ENCODE data around the gene MRPL36.
"Not testable (repeated sequence)": the region's sequence is repeated elsewhere in the genome, so short reads cannot be mapped to it uniquely, and the experiment has no call there.

The MRPL36 gene

GRCh38 chr5:1789438-1789833 lies 10.2 kb downstream of the MRPL36 start:
- not testable (repeated sequence) for H3K4me1 ChIP-seq (ENCODE audit: control insufficient read depth, insufficient read depth, low read length); H3K4me3 ChIP-seq (ENCODE audit: low read depth, low read length); H3K27me3 ChIP-seq (ENCODE audit: control insufficient read depth, insufficient read depth, low read length); H3K9ac ChIP-seq (ENCODE audit: low read depth, low read length); H3K9me3 ChIP-seq (ENCODE audit: control insufficient read depth, insufficient read depth, low read length); H3K36me3 ChIP-seq (ENCODE audit: control insufficient read depth, insufficient read depth, low read length)

GRCh38 chr5:1788828-1789227 lies 10.8 kb downstream of the MRPL36 start:
- H3K36me3 ChIP-seq (ENCODE audit: control insufficient read depth, insufficient read depth, low read length): no peaks in the 10 kb centered on the region
- no peaks in the 10 kb centered on the region for H3K27me3 ChIP-seq (ENCODE audit: control insufficient read depth, insufficient read depth, low read length)
- H3K9me3 ChIP-seq (ENCODE audit: control insufficient read depth, insufficient read depth, low read length): no peaks in the 10 kb centered on the region
- peaks cover 4% of the 10 kb centered on the region for H3K4me1 ChIP-seq (ENCODE audit: control insufficient read depth, insufficient read depth, low read length)
- H3K9ac ChIP-seq (ENCODE audit: low read depth, low read length): no peak overlapping the region
- no peak overlapping the region for H3K4me3 ChIP-seq (ENCODE audit: low read depth, low read length)

- Histone ChIP-seq H3K36me3 (ENCODE audit: control insufficient read depth, insufficient read depth, low read length) (no peaks in the 10 kb centered on the region), H3K4me3 (ENCODE audit: low read depth, low read length) (no peak overlapping the region), H3K9me3 (ENCODE audit: control insufficient read depth, insufficient read depth, low read length) (no peaks in the 10 kb centered on the region), H3K27me3 (ENCODE audit: control insufficient read depth, insufficient read depth, low read length) (no peaks in the 10 kb centered on the region), H3K4me1 (ENCODE audit: control insufficient read depth, insufficient read depth, low read length) (peaks cover 4% of the 10 kb centered on the region), H3K9ac (ENCODE audit: low read depth, low read length) (no peak overlapping the region)
Measured at GRCh38 chr5:1788200-1788599, 11.4 kb downstream of the MRPL36 start.

- H3K4me1 ChIP-seq (ENCODE audit: control insufficient read depth, insufficient read depth, low read length): peaks cover 4% of the 10 kb centered on the region
- no peak overlapping the region for H3K4me3 ChIP-seq (ENCODE audit: low read depth, low read length)
- no peaks in the 10 kb centered on the region for H3K27me3 ChIP-seq (ENCODE audit: control insufficient read depth, insufficient read depth, low read length)
- H3K9me3 ChIP-seq (ENCODE audit: control insufficient read depth, insufficient read depth, low read length): no peaks in the 10 kb centered on the region
- H3K9ac ChIP-seq (ENCODE audit: low read depth, low read length): no peak overlapping the region
- no peaks in the 10 kb centered on the region for H3K36me3 ChIP-seq (ENCODE audit: control insufficient read depth, insufficient read depth, low read length)
Measured at GRCh38 chr5:1787472-1788047, 12.1 kb downstream of the MRPL36 start.

GRCh38 chr5:1786621-1787471 lies 12.8 kb downstream of the MRPL36 start:
- H3K9ac ChIP-seq (ENCODE audit: low read depth, low read length): no peak overlapping the region
- no peaks in the 10 kb centered on the region for H3K36me3 ChIP-seq (ENCODE audit: control insufficient read depth, insufficient read depth, low read length)
- H3K27me3 ChIP-seq (ENCODE audit: control insufficient read depth, insufficient read depth, low read length): no peaks in the 10 kb centered on the region
- no peaks in the 10 kb centered on the region for H3K9me3 ChIP-seq (ENCODE audit: control insufficient read depth, insufficient read depth, low read length)
- H3K4me1 ChIP-seq (ENCODE audit: control insufficient read depth, insufficient read depth, low read length): peaks cover 4% of the 10 kb centered on the region
- H3K4me3 ChIP-seq (ENCODE audit: low read depth, low read length): no peak overlapping the region

- Histone ChIP-seq H3K27me3 (ENCODE audit: control insufficient read depth, insufficient read depth, low read length) (no peaks in the 10 kb centered on the region), H3K4me1 (ENCODE audit: control insufficient read depth, insufficient read depth, low read length) (peaks cover 4% of the 10 kb centered on the region), H3K9ac (ENCODE audit: low read depth, low read length) (no peak overlapping the region), H3K9me3 (ENCODE audit: control insufficient read depth, insufficient read depth, low read length) (no peaks in the 10 kb centered on the region), H3K4me3 (ENCODE audit: low read depth, low read length) (no peak overlapping the region), H3K36me3 (ENCODE audit: control insufficient read depth, insufficient read depth, low read length) (no peaks in the 10 kb centered on the region)
Measured at GRCh38 chr5:1785984-1786383, 13.7 kb downstream of the MRPL36 start.

- Histone ChIP-seq H3K27me3 (ENCODE audit: control insufficient read depth, insufficient read depth, low read length) (no peaks in the 10 kb centered on the region), H3K4me3 (ENCODE audit: low read depth, low read length) (no peak overlapping the region), H3K9me3 (ENCODE audit: control insufficient read depth, insufficient read depth, low read length) (no peaks in the 10 kb centered on the region), H3K9ac (ENCODE audit: low read depth, low read length) (no peak overlapping the region), H3K36me3 (ENCODE audit: control insufficient read depth, insufficient read depth, low read length) (no peaks in the 10 kb centered on the region), H3K4me1 (ENCODE audit: control insufficient read depth, insufficient read depth, low read length) (peaks cover 4% of the 10 kb centered on the region)
Measured at GRCh38 chr5:1785062-1785461, 14.6 kb downstream of the MRPL36 start.

- Histone ChIP-seq H3K9ac (ENCODE audit: low read depth, low read length) (no peak overlapping the region), H3K4me1 (ENCODE audit: control insufficient read depth, insufficient read depth, low read length) (no peaks in the 10 kb centered on the region), H3K36me3 (ENCODE audit: control insufficient read depth, insufficient read depth, low read length) (no peaks in the 10 kb centered on the region), H3K4me3 (ENCODE audit: low read depth, low read length) (no peak overlapping the region), H3K9me3 (ENCODE audit: control insufficient read depth, insufficient read depth, low read length) (no peaks in the 10 kb centered on the region), H3K27me3 (ENCODE audit: control insufficient read depth, insufficient read depth, low read length) (no peaks in the 10 kb centered on the region)
Measured at GRCh38 chr5:1784197-1785050, 15.2 kb downstream of the MRPL36 start.

- Histone ChIP-seq H3K9ac (ENCODE audit: low read depth, low read length) (no peak overlapping the region), H3K9me3 (ENCODE audit: control insufficient read depth, insufficient read depth, low read length) (no peaks in the 10 kb centered on the region), H3K27me3 (ENCODE audit: control insufficient read depth, insufficient read depth, low read length) (no peaks in the 10 kb centered on the region), H3K36me3 (ENCODE audit: control insufficient read depth, insufficient read depth, low read length) (no peaks in the 10 kb centered on the region), H3K4me3 (ENCODE audit: low read depth, low read length) (no peak overlapping the region), H3K4me1 (ENCODE audit: control insufficient read depth, insufficient read depth, low read length) (no peaks in the 10 kb centered on the region)
Measured at GRCh38 chr5:1783216-1783554, 16.5 kb downstream of the MRPL36 start.

- H3K9me3 ChIP-seq (ENCODE audit: control insufficient read depth, insufficient read depth, low read length): no peaks in the 10 kb centered on the region
- no peaks in the 10 kb centered on the region for H3K4me1 ChIP-seq (ENCODE audit: control insufficient read depth, insufficient read depth, low read length)
- no peak overlapping the region for H3K9ac ChIP-seq (ENCODE audit: low read depth, low read length)
- H3K27me3 ChIP-seq (ENCODE audit: control insufficient read depth, insufficient read depth, low read length): no peaks in the 10 kb centered on the region
- H3K36me3 ChIP-seq (ENCODE audit: control insufficient read depth, insufficient read depth, low read length): no peaks in the 10 kb centered on the region
- H3K4me3 ChIP-seq (ENCODE audit: low read depth, low read length): no peak overlapping the region
Measured at GRCh38 chr5:1782385-1783215, 17.0 kb downstream of the MRPL36 start.

- Histone ChIP-seq H3K9me3 (ENCODE audit: control insufficient read depth, insufficient read depth, low read length) (no peaks in the 10 kb centered on the region), H3K9ac (ENCODE audit: low read depth, low read length) (no peak overlapping the region), H3K27me3 (ENCODE audit: control insufficient read depth, insufficient read depth, low read length) (no peaks in the 10 kb centered on the region), H3K4me3 (ENCODE audit: low read depth, low read length) (no peak overlapping the region), H3K36me3 (ENCODE audit: control insufficient read depth, insufficient read depth, low read length) (no peaks in the 10 kb centered on the region), H3K4me1 (ENCODE audit: control insufficient read depth, insufficient read depth, low read length) (no peaks in the 10 kb centered on the region)
Measured at GRCh38 chr5:1781726-1782384, 17.8 kb downstream of the MRPL36 start.

All from iPS-15b (cell line).